SJCRH30 (cell line): ENCODE data around the gene DDX6. TPM values are rescaled to one million over a fixed set of nuclear protein-coding genes. Genes with fewer than 3 reads are reported as not detected.
"Not testable (repeated sequence)": the region's sequence is repeated elsewhere in the genome, so short reads cannot be mapped to it uniquely, and the experiment has no call there.

ENCODE experiments used
- DNase-seq, 2 experiments: peaks; one replicate each; pipeline ENCODE4 v3.0.0-alpha.2; 2015 to 2020
- H3K27ac ChIP-seq: fragments of 250-450 bp; sonication (Bioruptor Pico); 2 replicates; pipeline ENCODE4 v1.5.1; 2020; ENCODE audit warnings: mild to moderate bottlenecking, moderate library complexity
- H3K27me3 ChIP-seq: fragments of 250-450 bp; sonication (Bioruptor Pico); 2 replicates; pipeline ENCODE4 v1.5.1; 2020; ENCODE audit warnings: mild to moderate bottlenecking, moderate library complexity
- H3K36me3 ChIP-seq: fragments of 250-450 bp; sonication (Bioruptor Pico); 2 replicates; pipeline ENCODE4 v1.5.1; 2020; ENCODE audit warnings: mild to moderate bottlenecking, moderate library complexity
- H3K4me1 ChIP-seq: fragments of 250-450 bp; sonication (Bioruptor Pico); 2 replicates; pipeline ENCODE4 v1.5.1; 2020; ENCODE audit warnings: mild to moderate bottlenecking, moderate library complexity
- H3K4me3 ChIP-seq: fragments of 250-450 bp; sonication (Bioruptor Pico); 2 replicates; pipeline ENCODE4 v1.5.1; 2020; ENCODE audit warnings: mild to moderate bottlenecking, moderate library complexity
- H3K9me3 ChIP-seq: fragments of 250-450 bp; sonication (Bioruptor Pico); replicated peaks from 2 replicates; pipeline ENCODE4 v1.5.1; 2020; ENCODE audit warnings: mild to moderate bottlenecking, moderate library complexity
- total RNA-seq: library from RNA; depleted of rRNA; stranded (reverse); fragments of >200 nt; shearing (Covaris generic); gene quantifications from 2 replicates; pipeline ENCODE4 v1.2.3, GENCODE V29; 2014; rRNA removed

The DDX6 gene, protein sequence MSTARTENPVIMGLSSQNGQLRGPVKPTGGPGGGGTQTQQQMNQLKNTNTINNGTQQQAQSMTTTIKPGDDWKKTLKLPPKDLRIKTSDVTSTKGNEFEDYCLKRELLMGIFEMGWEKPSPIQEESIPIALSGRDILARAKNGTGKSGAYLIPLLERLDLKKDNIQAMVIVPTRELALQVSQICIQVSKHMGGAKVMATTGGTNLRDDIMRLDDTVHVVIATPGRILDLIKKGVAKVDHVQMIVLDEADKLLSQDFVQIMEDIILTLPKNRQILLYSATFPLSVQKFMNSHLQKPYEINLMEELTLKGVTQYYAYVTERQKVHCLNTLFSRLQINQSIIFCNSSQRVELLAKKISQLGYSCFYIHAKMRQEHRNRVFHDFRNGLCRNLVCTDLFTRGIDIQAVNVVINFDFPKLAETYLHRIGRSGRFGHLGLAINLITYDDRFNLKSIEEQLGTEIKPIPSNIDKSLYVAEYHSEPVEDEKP
- 80.1 and 81.7 TPM in 2 replicates for total RNA-seq

DNA sequence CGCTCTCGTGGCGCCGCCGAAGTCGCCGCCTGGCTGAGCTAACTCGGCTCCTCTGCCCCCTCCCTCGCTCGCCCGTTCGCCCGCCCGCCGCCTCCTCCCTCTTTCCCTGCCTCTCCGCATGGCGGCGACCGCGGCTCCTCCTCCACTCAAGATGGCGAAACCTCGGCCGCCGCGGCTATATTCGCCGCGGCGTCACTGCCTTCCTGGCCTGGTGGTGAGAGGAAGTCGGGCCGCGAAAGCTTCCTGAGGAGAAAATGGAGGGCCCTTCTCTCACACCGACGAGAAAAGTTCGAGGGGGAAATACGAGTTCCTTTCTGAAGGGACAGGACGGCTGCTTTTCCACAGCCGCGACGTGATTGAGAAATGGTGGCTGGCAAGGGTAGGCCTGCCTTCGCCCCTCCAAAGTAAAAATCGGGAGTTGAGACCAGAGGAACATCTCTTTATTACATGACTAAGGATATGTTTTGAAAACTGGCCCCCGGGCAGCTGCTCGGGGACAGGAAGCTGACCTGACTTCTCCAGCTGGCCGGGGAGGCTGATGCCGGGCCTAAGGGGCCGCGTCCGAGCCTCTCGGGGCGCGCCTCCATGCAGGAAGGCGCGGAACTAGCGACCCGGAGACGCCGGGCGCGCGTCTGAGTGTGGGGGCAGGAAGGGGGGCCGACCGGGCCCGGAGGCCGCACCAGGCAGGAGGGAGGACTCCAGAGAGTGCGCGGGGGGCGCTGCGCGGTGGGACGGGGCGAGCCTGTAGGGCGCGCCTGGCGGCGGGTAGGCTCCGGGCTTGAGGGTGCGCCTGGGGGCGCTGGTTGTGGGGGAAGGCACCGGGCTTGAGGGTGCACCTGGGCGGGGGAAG is at the start of gene DDX6:
TSS of gene DDX6 (minus strand) at position 54 of the 850 bp plus-strand sequence. CDS start 4,913 bp downstream, outside the sequence.
- Histone ChIP-seq H3K36me3 (no peaks in the 10 kb centered on the region), H3K4me1 (no peaks in the 10 kb centered on the region), H3K27me3 (no peaks in the 10 kb centered on the region), H3K27ac (peak within 1 kb of the TSS; percentile 96), H3K9me3 (no peaks in the 10 kb centered on the region), H3K4me3 (peak within 1 kb of the TSS; percentile 98)
- DNase-seq: peak; percentile 80 to 87

DNA sequence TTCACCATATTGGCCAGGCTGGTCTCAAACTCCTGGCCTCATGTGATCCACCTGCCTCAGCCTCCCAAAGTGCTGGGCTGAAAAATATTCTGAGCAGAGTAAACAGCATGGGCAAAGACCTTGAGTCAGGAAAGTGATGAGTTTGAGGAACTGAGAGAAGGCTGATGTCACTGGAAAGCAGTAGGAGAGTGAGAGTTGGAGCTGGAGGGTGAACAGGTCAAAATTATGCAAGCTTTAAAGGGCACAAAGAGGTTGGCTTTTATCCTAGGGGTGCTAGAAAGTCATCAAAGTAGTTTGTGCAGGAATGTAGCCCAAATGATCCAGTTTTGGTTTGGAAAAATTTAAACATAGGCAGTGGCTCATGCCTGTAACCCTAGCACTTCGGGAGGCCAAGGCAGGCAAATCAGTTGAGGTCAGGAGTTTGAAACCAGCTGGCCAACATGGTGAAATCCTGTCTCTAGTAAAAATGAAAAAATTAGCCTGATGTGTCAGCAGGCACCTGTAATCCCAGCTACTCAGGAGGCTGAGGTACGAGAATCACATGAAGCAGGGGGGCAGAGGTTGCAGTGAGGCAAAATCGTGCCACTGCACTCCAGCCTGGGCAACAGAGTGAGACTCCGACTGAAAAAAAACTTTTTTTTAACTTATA is 48.1 kb upstream of the DDX6 start:
- Histone ChIP-seq H3K9me3 (no peaks in the 10 kb centered on the region), H3K36me3 (no peaks in the 10 kb centered on the region)

DNA sequence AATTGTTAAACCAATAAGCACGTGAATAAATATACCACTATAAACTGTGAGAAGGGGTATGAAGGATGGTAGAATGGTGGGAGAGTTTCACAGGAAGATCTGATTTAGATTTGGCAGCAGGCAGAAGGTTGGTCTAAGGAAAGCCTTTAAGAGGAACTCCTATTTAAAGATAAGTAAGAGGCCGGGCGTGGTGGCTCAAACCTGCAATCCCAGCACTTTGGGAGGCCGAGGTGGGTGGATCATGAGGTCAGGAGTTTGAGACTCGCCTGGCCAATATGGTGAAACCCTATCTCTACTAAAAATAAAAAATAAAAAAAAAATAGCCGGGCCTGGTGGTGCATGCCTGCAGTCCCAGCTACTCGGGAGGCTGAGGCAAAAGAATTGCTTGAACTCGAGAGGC is 46.9 kb upstream of the DDX6 start:
- no peak overlapping the region for H3K27ac ChIP-seq
- no peaks in the 10 kb centered on the region for H3K27me3 ChIP-seq
- H3K36me3 ChIP-seq: no peaks in the 10 kb centered on the region
- no peaks in the 10 kb centered on the region for H3K4me1 ChIP-seq
- no peak overlapping the region for H3K4me3 ChIP-seq
- H3K9me3 ChIP-seq: no peaks in the 10 kb centered on the region
- DNase-seq: no peak

More for the DNA sequence above, 48.1 kb upstream of the DDX6 start:
- Histone ChIP-seq H3K4me3 (no peak overlapping the region), H3K27me3 (no peaks in the 10 kb centered on the region), H3K4me1 (no peaks in the 10 kb centered on the region), H3K27ac (no peak overlapping the region)
- DNase-seq: no peak

DNA sequence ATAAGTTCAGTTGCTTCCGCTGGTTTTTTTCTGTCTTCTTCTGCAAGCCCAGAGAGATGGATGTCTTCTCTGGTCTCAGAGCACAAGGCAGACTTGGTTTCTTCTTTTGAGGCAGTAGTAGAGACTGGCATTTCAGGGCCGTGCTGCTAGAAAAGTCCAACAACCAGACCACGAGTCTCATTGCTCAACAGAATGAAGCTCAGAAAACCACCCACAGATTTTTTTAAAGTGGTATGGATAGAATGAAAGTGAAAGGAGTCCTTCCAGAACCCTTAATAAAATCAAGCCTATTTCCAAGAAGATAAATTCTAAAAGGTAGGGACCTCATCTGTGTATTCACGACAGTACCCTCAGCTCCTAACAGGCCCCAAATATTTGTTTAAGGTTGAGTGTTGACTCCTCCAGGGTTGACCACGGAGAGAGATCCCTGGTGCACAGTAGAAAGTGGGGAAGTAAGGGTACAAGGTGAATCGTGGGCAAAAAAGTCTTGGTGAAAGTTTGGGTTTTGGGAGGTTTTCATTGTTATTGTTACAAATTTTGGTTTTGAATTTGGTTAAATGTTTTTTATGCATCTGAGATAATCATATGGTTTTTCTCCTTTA is 43.6 kb upstream of the DDX6 start:
- no peaks in the 10 kb centered on the region for H3K27me3 ChIP-seq
- no peak overlapping the region for H3K27ac ChIP-seq
- H3K9me3 ChIP-seq: no peaks in the 10 kb centered on the region
- DNase-seq: no peak
- H3K4me3 ChIP-seq: no peak overlapping the region
- H3K4me1 ChIP-seq: no peaks in the 10 kb centered on the region
- H3K36me3 ChIP-seq: no peaks in the 10 kb centered on the region

DNA sequence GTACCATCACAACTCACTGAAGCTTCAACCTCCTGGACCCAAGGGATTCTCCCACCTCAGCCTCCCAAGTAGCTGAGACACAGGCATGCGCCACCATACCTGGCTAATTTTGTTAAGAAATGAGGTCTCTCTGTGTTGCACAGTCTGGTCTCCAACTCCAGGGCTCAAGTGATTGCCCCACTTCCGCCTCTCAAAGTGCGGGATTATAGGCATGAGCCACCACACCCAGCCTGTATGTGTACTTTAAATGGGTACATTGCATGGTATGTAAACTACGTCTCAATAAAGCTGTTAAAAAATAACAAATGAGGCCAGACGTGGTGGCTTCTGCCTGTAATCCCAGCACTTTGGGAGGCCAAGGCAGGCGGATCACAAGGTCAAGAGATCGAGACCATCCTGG is 36.2 kb upstream of the DDX6 start:
- H3K4me3 ChIP-seq: no peak overlapping the region
- no peak overlapping the region for H3K27ac ChIP-seq
- no peak for DNase-seq
- no peaks in the 10 kb centered on the region for H3K27me3 ChIP-seq
- H3K4me1 ChIP-seq: no peaks in the 10 kb centered on the region
- no peaks in the 10 kb centered on the region for H3K36me3 ChIP-seq
- no peaks in the 10 kb centered on the region for H3K9me3 ChIP-seq

DNA sequence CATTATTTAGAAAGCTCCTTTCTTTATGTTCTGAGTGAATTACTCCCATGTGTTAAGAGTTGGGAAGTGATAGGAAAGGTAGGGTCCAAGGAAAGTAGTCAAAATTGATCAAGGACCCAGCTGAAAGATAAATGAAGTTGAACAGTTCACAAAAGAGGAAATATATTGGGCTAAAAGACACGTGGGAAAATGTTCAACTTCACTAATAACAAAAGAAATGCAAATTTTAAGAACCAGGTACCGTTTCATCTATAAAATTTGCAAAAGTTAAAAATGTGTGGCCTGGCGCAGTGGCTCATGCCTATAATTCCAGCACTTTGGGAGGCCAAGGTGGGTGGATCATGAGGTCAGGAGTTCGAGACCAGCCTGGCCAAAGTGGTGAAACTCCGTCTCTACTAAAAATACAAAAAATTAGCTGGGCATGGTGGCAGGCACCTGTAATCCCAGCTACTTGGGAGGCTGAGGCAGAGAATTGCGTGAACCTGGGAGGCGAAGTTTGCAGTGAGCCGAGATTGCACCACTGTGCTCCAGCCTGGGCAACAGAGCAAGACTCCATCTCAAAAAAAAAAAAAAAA is 32.1 kb upstream of the DDX6 start:
- H3K27me3 ChIP-seq, H3K9me3 ChIP-seq, DNase-seq, H3K36me3 ChIP-seq, H3K27ac ChIP-seq, H3K4me3 ChIP-seq, H3K4me1 ChIP-seq: not testable (repeated sequence)

DNA sequence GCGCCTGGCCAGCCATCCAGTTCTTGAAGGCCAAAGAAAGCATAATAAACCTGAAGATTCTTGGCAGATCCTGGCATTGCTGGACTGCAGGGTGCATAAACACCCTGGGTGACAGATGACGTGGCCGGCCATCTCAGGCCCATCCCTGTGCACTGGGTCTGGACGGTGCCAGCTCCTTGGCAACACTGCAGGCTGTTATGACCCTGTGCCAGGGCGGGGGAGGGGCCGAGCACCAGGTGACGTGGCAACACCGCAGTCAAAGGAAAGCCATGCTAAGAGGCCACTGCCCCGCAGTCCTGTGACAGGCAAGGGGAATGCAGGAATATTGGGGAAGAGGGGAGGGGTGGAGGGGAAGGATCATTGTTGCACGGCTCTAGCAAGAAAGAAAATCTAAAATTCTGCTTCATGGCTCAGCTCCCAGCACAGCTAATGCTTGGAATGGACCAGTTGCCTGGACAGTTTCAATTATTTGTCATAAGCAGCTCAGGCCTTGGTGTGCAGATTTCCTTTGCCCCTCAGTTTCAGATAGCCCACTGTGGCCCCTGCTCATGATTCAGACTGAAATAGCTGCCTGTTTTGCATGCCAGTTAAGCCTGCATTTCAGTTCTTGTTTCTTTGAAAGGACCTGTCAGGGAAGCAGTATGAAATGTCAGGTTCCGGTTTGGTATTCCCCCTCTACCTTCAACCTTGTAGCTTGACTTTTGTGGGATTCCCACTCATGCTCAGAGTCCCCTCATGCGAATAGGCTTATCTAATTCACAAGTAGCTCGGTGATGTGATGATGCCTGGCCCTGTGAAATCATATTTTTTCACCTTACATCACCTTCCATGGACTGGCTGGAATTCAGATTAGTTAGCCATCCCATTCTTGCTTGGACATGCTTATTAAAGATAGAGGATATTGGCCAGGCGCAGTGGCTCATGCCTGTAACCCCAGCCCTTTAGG is 29.7 kb upstream of the DDX6 start:
- Histone ChIP-seq H3K9me3 (no peaks in the 10 kb centered on the region), H3K4me1 (no peaks in the 10 kb centered on the region), H3K27ac (no peak overlapping the region), H3K4me3 (no peak overlapping the region), H3K36me3 (no peaks in the 10 kb centered on the region), H3K27me3 (no peaks in the 10 kb centered on the region)
- peak in 1 of 2 experiments; percentile 10 for DNase-seq

DNA sequence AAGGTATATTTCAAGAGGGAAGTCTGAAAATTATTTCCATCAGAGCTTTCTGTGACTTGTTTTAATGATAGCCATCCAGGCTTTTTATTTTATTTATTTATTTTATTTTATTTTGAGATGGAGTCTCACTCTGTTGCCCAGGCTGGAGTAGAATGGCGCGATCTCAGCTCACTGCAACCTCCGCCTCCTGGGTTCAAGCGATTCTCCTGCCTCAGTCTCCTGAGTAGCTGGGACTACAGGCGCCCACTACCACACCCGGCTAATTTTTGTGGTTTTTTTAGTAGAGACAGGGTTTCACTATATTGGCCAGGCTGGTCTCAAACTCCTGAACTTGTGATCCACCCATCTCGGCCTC is 29.0 kb upstream of the DDX6 start:
- H3K4me3 ChIP-seq, H3K27ac ChIP-seq, H3K27me3 ChIP-seq, H3K4me1 ChIP-seq, DNase-seq, H3K36me3 ChIP-seq, H3K9me3 ChIP-seq: not testable (repeated sequence)

DNA sequence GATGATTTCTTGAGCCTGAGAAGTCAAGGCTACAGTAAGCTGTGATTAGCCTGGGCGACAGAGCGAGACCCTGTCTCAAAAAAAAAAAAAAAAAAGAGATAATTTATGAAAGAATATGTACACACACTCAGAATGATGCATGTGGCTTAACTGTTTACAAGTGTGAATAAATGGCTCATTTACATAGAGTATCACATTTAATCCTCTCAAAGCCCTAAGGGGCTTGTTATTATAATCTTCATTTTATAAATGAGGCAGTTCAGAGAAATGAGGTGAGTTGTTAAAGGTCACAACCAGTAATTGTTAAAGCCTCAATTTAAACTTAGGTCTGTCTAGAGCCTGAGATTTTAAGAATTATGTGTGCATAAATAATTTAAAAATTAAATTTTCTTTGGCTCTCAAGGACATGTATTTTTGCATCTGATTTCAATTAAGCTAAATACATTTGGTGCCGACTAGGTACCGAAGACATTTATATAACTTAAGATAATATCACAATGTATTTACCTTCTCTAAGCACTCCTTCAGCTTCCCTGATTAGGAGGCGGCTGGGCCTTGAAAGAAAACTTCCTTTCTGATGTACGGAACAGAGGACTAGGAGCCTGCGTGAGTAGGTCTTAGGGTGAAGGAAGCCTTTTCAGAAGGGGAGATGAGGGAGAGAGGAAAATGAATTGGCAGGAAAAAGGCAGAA is 28.5 kb upstream of the DDX6 start:
- no peaks in the 10 kb centered on the region for H3K36me3 ChIP-seq
- DNase-seq: no peak
- no peak overlapping the region for H3K4me3 ChIP-seq

DNA sequence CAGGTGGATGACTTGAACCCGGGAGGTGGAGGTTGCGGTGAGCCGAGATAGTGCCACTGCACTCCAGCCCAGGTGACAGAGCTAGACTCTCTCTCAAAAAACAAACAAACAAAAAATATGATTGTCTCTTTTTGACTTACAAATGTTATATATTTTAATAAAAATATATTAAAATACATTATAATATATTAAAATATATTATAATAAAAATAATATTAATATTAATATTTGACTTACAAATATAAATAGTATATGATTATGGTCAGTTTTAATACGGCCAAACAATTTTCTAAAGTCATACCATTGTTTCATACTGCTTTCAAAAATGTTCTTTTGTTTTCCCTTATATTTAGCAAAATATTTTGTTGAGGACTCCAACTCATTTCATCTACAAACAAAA is 27.2 kb upstream of the DDX6 start:
- Histone ChIP-seq H3K4me1 (no peaks in the 10 kb centered on the region), H3K4me3 (no peak overlapping the region), H3K9me3 (no peaks in the 10 kb centered on the region), H3K27me3 (no peaks in the 10 kb centered on the region), H3K27ac (no peak overlapping the region), H3K36me3 (no peaks in the 10 kb centered on the region)
- DNase-seq: no peak

More for the DNA sequence above, 28.5 kb upstream of the DDX6 start:
- no peaks in the 10 kb centered on the region for H3K9me3 ChIP-seq
- H3K27me3 ChIP-seq: no peaks in the 10 kb centered on the region
- no peaks in the 10 kb centered on the region for H3K4me1 ChIP-seq
- H3K27ac ChIP-seq: no peak overlapping the region

DNA sequence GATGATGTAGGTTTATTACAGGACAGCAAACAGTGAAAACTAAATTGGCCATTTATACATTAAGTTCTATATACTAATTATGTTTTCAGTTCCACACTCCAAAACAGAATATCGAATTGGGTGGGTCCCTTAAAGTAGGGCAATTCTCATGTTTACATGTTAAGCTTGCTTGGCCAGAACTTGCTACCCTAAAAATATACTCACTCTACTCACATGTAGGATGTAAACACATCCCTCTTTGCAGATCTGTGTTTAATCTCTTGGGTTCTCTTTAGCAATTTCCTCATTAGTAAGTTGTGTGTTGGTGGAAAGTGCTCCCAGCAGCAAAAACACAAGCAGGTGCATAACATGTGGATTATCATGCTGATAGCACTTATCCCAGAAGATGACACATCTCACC is 22.6 kb upstream of the DDX6 start:
- Histone ChIP-seq H3K27me3 (no peaks in the 10 kb centered on the region), H3K36me3 (no peaks in the 10 kb centered on the region), H3K4me1 (no peaks in the 10 kb centered on the region), H3K27ac (no peak overlapping the region), H3K9me3 (no peaks in the 10 kb centered on the region), H3K4me3 (no peak overlapping the region)
- no peak for DNase-seq

DNA sequence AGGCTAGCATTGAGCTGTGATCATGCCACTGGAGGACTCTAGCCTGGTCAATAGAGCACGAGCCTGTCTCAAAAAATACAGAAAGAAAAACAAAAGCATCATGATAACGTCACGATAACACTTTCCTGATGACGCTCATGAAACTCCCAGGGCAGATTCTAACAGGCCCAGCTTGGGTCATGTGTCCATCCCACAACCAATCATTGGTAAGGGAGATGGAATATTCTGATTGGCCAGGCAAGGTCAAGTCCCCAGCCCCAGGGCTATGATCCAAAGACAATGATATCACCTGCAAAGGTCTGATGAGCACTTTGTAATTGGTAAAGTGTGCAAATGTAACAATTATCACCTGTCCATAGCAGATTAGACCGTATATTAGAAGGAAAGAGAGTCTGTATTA is 21.5 kb upstream of the DDX6 start:
- H3K4me1 ChIP-seq: no peaks in the 10 kb centered on the region
- no peak overlapping the region for H3K27ac ChIP-seq
- DNase-seq: no peak
- no peaks in the 10 kb centered on the region for H3K9me3 ChIP-seq
- no peaks in the 10 kb centered on the region for H3K36me3 ChIP-seq
- no peak overlapping the region for H3K4me3 ChIP-seq
- no peaks in the 10 kb centered on the region for H3K27me3 ChIP-seq
